LNCaP clone FGC (cell line): ENCODE results near the gene FTCD.

Experiments used
- DNase-seq: peaks from one replicate; pipeline ENCODE4 v3.0.0-alpha.2; 2011; ENCODE audit warnings: low read depth
- H3K4me3 ChIP-seq: 2 replicates; pipeline ENCODE4 v1.5.1; 2011; ENCODE audit warnings: mild to moderate bottlenecking, low read depth, low read length, control low read depth
- CTCF ChIP-seq: IDR thresholded peaks from 2 replicates; pipeline ENCODE4 v1.5.1; 2012; ENCODE audit warnings: mild to moderate bottlenecking; ENCODE audit not compliant: control insufficient read depth, insufficient read depth; ENCODE audit errors: extremely low read depth

The FTCD gene

GRCh38 chr21:46087641-46088040, 67.7 kb downstream of the FTCD start:
- TF ChIP-seq CTCF = no peak
- no peak for DNase-seq
- no peak overlapping the region for H3K4me3 ChIP-seq
